Lung (tissue), 12 donors: ENCODE measurements around the gene ACVR1B. TPM values are rescaled to one million over a fixed set of nuclear protein-coding genes. Genes with fewer than 3 reads are reported as not detected.

ENCODE experiments used
- ATAC-seq: fragments of 200-7000 bp; cut with Tn5 transposase; one replicate; pipeline ENCODE4 v1.9.1; 2020; ENCODE audit warnings: moderate number of reproducible peaks; ENCODE audit not compliant: insufficient read depth, low FRiP score
- DNase-seq, 3 donors: peaks; one replicate each; pipeline ENCODE4 v3.0.0-alpha.2; 2013 to 2017
- H3K27ac ChIP-seq, 2 donors: one replicate each; pipeline ENCODE4 v1.5.1; 2013; ENCODE audit warnings: mild to moderate bottlenecking in 2 of 2, moderate library complexity in 2 of 2, control low read depth in 1 of 2, inconsistent platforms in 1 of 2, low read depth in 1 of 2, low read length in 1 of 2
- H3K27me3 ChIP-seq, 3 donors: one replicate each; pipeline ENCODE4 v1.5.1; 2013; ENCODE audit warnings: low read length in 2 of 3; ENCODE audit not compliant: control insufficient read depth in 3 of 3, insufficient read depth in 3 of 3
- H3K36me3 ChIP-seq, 4 donors: one replicate each; pipeline ENCODE4 v1.5.1; 2013; ENCODE audit warnings: low read length in 4 of 4, mild to moderate bottlenecking in 1 of 4, moderate library complexity in 1 of 4; ENCODE audit not compliant: control insufficient read depth in 4 of 4, insufficient read depth in 4 of 4
- H3K4me1 ChIP-seq, 5 donors: one replicate each; pipeline ENCODE4 v1.5.1; 2013; ENCODE audit warnings: low read length in 5 of 5, mild to moderate bottlenecking in 2 of 5, moderate library complexity in 1 of 5; ENCODE audit not compliant: control insufficient read depth in 5 of 5, insufficient read depth in 5 of 5
- H3K4me3 ChIP-seq: one replicate; pipeline ENCODE4 v1.5.1; 2013; ENCODE audit warnings: mild to moderate bottlenecking, control low read depth, moderate library complexity
- H3K9ac ChIP-seq, 2 donors: one replicate each; pipeline ENCODE4 v1.5.1; 2013; ENCODE audit warnings: low read length in 2 of 2, control low read depth in 1 of 2; ENCODE audit not compliant: insufficient read depth in 1 of 2
- H3K9me3 ChIP-seq, 4 donors: one replicate each; pipeline ENCODE4 v1.5.1; 2013; ENCODE audit warnings: low read length in 3 of 4, mild to moderate bottlenecking in 1 of 4, moderate library complexity in 1 of 4; ENCODE audit not compliant: control insufficient read depth in 4 of 4, insufficient read depth in 3 of 4
- WGBS, 2 donors: extraction: QIAGEN DNeasy Blood & Tissue Kit; methylation state at CpG; one replicate each; pipeline ENCODE4 v1.1.7; 2013; 5-methylcytosine and 5-hydroxymethylcytosine counted together
- polyA plus RNA-seq, 2 donors: library from polyadenylated mRNA; stranded (reverse); fragments of 200-250 nt; gene quantifications; one replicate each; pipeline ENCODE4 v1.2.1, GENCODE V29; 2013
- total RNA-seq, 2 donors: library from RNA; depleted of rRNA in 1 of 2; stranded (reverse); fragments of >200 nt in 1 of 2; gene quantifications; one replicate each; pipeline ENCODE4 v1.2.1, GENCODE V29; 2014 to 2021
- TF ChIP-seq, protein P1 (sequence below): IDR thresholded peaks from 2 replicates; pipeline ENCODE4 v1.5.1; 2012; ENCODE audit warnings: mild to moderate bottlenecking; ENCODE audit errors: control extremely low read depth, extremely low read depth
- donor health status: control.
- donor health status: control.
- donor health status: Bipolar disorder and iron deficiency.
- donor health status: healthy.
- donor health status: DM: yes; HTN: yes; CAD: no.

ACVR1B gene
- total and polyA plus RNA-seq, 4 donors: 14.0 to 41.7 (median 21.0) TPM

DNA sequence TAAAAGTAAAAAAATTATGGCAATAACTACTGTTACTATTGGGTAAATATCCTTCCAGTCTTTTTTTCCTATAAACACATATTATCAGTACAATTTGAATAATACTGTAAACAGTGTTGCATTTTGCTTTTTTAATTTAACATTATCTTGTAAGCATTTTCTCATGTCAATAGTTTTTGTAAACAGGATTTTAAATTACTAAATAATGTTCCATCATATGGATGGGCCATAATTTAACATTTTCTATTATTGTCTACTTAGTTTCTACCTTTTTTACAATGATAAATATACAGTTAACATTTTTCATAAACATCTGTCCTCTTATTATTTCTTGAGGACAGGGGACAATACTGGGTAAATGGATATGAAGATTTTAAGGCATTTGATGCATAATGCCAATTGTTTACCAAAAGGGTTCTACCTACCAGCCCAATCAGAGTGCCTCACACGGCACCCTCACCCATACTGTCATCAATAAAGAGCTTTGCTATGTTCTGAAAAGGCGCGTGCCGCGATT lies 759 bp upstream of the ACVR1B start:
- 2 to 3% methylated on average over 5 of the region's 5 CpGs for whole genome bisulfite sequencing, 2 donors
- Histone ChIP-seq H3K9me3 (no peaks in the 10 kb centered on the region), H3K27me3 (peaks cover 0 to 17% (median 11%) of the 10 kb centered on the region in 3 donors), H3K9ac (peak overlapping the region in 1 of 2 donors; percentile 8), H3K4me3 (peak overlapping the region; percentile 17), H3K4me1 (peaks cover 0 to 36% (median 15%) of the 10 kb centered on the region in 5 donors), H3K27ac (peak overlapping the region in 1 of 2 donors; percentile 9), H3K36me3 (no peaks in the 10 kb centered on the region)
- DNase-seq: no peak
- TF ChIP-seq, protein P1, sequence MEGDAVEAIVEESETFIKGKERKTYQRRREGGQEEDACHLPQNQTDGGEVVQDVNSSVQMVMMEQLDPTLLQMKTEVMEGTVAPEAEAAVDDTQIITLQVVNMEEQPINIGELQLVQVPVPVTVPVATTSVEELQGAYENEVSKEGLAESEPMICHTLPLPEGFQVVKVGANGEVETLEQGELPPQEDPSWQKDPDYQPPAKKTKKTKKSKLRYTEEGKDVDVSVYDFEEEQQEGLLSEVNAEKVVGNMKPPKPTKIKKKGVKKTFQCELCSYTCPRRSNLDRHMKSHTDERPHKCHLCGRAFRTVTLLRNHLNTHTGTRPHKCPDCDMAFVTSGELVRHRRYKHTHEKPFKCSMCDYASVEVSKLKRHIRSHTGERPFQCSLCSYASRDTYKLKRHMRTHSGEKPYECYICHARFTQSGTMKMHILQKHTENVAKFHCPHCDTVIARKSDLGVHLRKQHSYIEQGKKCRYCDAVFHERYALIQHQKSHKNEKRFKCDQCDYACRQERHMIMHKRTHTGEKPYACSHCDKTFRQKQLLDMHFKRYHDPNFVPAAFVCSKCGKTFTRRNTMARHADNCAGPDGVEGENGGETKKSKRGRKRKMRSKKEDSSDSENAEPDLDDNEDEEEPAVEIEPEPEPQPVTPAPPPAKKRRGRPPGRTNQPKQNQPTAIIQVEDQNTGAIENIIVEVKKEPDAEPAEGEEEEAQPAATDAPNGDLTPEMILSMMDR: no peak
- no peak for ATAC-seq

DNA sequence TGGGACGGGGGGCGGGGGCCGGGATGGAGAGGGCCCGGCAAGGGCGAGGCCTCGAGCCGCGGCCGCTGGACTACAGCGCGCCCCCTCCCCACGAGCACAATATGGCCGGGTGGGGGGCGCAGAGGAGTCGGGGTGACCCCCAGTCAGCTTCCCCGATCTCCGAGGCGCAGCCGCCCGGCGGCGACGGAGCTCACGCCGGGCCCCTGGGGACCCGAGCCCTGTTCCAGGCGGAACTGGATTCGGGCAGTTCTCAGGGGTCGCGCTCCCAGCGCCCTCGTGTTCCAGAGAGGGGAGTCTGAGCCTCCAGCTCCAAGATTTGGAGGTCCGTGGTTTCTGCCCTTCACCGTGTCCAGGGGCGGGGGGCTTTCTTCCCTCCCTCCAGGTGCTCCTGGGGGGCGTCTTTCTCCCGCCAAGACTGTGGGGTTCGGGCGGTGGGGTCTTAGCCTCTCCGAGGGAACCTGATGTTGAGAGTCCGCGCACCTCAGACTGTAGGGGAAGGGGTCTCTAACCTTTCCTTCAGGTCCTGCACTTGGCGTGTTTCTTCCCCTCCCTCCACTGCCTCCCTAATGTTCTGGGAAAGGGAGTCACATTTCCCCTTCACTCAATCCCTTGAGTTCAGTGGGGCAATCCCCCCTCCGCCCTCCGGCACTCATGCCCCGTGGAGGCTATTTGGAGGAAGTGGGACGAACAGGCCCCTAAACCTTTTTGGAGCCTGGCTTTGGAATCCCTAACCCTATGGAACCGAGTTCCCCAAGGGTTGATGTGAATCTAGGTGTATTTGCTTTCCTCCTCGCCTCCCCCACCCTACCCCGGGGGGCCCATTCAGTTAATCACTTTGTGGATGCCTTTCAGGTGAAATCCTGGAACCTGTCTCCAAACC lies 584 bp downstream of the ACVR1B start:
- Histone ChIP-seq H3K27ac (peak overlapping the region; percentile 71 to 83), H3K9ac (peak overlapping the region; percentile 61 to 62), H3K9me3 (no peaks in the 10 kb centered on the region), H3K36me3 (no peaks in the 10 kb centered on the region), H3K4me1 (peaks cover 0 to 36% (median 15%) of the 10 kb centered on the region in 5 donors), H3K4me3 (peak overlapping the region; percentile 94), H3K27me3 (peaks cover 0 to 17% (median 11%) of the 10 kb centered on the region in 3 donors)
- ATAC-seq (no peak), DNase-seq (peak; percentile 47 to 69 (median 58))
- TF ChIP-seq, protein P1: no peak
- WGBS, 2 donors: 2 to 3% methylated on average over 41 to 50 of the region's 50 CpGs

DNA sequence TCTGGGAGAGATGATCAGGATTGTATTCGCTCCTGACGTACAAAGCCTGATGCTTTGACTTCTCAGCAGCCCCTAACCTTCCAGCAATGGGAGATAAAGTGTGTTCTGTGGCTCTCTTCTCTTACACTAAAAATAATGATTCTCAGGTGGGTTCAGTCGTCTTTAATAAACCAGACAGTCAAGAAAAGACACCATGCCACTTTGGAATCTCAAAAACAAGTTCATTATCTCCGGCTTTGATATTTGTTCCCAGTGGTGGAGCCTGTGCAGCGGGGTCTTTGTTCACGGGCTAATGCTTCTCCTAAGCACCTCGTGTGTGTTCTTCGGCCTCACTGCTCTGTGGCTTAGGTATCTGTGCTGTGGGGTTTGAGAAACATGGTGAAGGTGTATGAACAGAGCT lies 1.6 kb downstream of the ACVR1B start:
- TF ChIP-seq, protein P1: no peak
- Histone ChIP-seq H3K9me3 (no peaks in the 10 kb centered on the region), H3K27me3 (peaks cover 0 to 17% (median 8%) of the 10 kb centered on the region in 3 donors), H3K36me3 (no peaks in the 10 kb centered on the region), H3K4me1 (peaks cover 2 to 36% (median 15%) of the 10 kb centered on the region in 5 donors), H3K9ac (peak overlapping the region in 1 of 2 donors; percentile 36), H3K4me3 (peak overlapping the region; percentile 16), H3K27ac (no peak overlapping the region)
- DNase-seq (peak in 1 of 3 donors; percentile 16), ATAC-seq (no peak)
- 67 to 70% methylated on average over 8 of the region's 8 CpGs for WGBS, 2 donors
